Chondrocyte (in vitro differentiated cells): ENCODE results near the gene PIN4. TPM values are rescaled to one million over a fixed set of nuclear protein-coding genes. Genes with fewer than 3 reads are reported as not detected.
"Not testable (repeated sequence)": the region's sequence is repeated elsewhere in the genome, so short reads cannot be mapped to it uniquely, and the experiment has no call there.

Experiments
- DNase-seq: peaks from one replicate; pipeline ENCODE4 v3.0.0; 2021; ENCODE audit warnings: mixed read lengths, low spot score
- H3K27ac Mint-ChIP-seq: one replicate; pipeline ENCODE4 v1.8.0; 2021; ENCODE audit warnings: mild to moderate bottlenecking, moderate library complexity, mixed read lengths; ENCODE audit not compliant: unreplicated experiment
- H3K27me3 Mint-ChIP-seq: 2 replicates; pipeline ENCODE4 v1.8.0; 2021; ENCODE audit warnings: low read depth, mixed read lengths
- H3K36me3 Mint-ChIP-seq: 2 replicates; pipeline ENCODE4 v1.8.0; 2021; ENCODE audit warnings: low read depth, mixed read lengths
- H3K4me1 Mint-ChIP-seq: 2 replicates; pipeline ENCODE4 v1.8.0; 2021; ENCODE audit warnings: low read depth, mild to moderate bottlenecking, mixed read lengths
- H3K4me3 Mint-ChIP-seq: one replicate; pipeline ENCODE4 v1.8.0; 2021; ENCODE audit warnings: mild to moderate bottlenecking, moderate library complexity, mixed read lengths; ENCODE audit not compliant: unreplicated experiment
- H3K9me3 Mint-ChIP-seq: 2 replicates; pipeline ENCODE4 v1.8.0; 2021; ENCODE audit warnings: low read depth, mixed read lengths
- CTCF ChIP-seq: fragments of 200-600 bp; sonication (generic); IDR thresholded peaks from 2 replicates; pipeline ENCODE4 v1.5.0; 2021; ENCODE audit warnings: antibody characterized with exemption, mild to moderate bottlenecking, moderate library complexity
- total RNA-seq: library from RNA; stranded (reverse); gene quantifications from 3 replicates; pipeline ENCODE4 v1.2.1, GENCODE V29; 2021

Gene PIN4
- total RNA-seq, 1 donor from 2014 or later: 8.7 TPM

GRCh38 chrX:72203421-72203820 is 21.9 kb downstream of the PIN4 start:
- Mint-ChIP-seq H3K4me3 (no peak overlapping the region), H3K27me3 (peaks cover 2% of the 10 kb centered on the region), H3K27ac (no peak overlapping the region), H3K9me3 (peaks cover 3% of the 10 kb centered on the region), H3K36me3 (peaks cover 9% of the 10 kb centered on the region), H3K4me1 (peaks cover 16% of the 10 kb centered on the region)
- DNase-seq: no peak
- no peak for TF ChIP-seq CTCF

GRCh38 chrX:72205706-72206105 is 24.1 kb downstream of the PIN4 start:
- H3K9me3 Mint-ChIP-seq: peaks cover 3% of the 10 kb centered on the region
- peaks cover 9% of the 10 kb centered on the region for H3K36me3 Mint-ChIP-seq
- H3K27me3 Mint-ChIP-seq: peaks cover 2% of the 10 kb centered on the region
- H3K27ac Mint-ChIP-seq: no peak overlapping the region
- DNase-seq: no peak
- no peak overlapping the region for H3K4me3 Mint-ChIP-seq
- no peak for TF ChIP-seq CTCF
- peaks cover 16% of the 10 kb centered on the region for H3K4me1 Mint-ChIP-seq

DNA sequence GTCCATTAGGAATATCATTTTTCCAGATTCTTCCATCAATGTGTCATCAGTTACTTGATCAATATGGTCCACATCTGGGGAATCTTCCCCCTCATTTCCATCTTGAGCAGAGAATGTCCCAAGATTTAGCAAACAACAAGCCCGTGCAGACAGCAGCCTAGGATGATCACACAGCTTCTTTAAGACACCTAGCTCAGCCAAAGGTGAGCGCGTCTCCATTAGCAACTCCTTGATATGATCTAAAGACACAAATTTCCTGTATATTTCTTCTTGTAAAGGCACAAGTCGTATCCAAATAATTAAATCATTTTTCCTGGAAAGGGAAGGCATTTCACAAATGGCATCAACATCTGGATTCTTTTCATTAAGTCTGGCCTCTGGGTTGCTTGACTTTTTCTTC is 25.8 kb downstream of the PIN4 start:
- Mint-ChIP-seq H3K27me3 (peaks cover 2% of the 10 kb centered on the region), H3K27ac (no peak overlapping the region), H3K36me3 (peaks cover 9% of the 10 kb centered on the region), H3K4me3 (no peak overlapping the region), H3K9me3 (peaks cover 3% of the 10 kb centered on the region), H3K4me1 (peaks cover 4% of the 10 kb centered on the region)
- no peak for TF ChIP-seq CTCF
- DNase-seq: no peak

DNA sequence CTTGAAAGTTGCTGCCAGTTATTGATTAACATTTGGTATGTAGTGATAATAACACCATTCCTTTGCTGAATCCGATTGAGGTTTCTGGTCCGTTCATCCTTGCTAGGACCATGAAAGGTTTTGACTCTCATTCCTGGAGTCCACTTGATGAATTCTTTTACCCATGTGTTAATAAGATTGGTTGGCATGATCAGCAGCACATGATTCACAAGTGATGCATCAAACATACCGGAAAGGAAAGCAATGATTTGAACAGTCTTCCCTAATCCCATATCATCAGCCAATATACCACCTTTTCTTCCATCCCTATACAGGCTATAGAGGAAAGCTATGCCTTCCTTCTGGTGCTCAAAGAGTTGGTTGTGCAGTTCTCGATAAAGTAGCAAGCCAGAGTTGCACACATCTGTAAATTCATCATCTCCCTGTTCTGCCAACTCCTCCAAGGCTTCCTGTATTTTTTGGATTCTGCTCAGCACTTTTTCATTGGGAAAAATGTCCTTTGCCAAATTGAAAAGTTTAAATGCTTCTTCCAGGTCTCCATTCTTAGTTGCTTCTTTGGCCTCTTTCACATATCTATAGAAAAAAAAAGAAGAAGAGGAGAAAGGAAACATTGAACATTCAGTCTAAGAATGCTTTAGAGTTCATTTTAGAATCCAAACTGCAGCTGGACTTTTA is 26.7 kb downstream of the PIN4 start:
- Mint-ChIP-seq H3K4me3 (no peak overlapping the region), H3K27ac (no peak overlapping the region), H3K36me3 (peaks cover 9% of the 10 kb centered on the region), H3K27me3 (peaks cover 2% of the 10 kb centered on the region), H3K9me3 (peaks cover 3% of the 10 kb centered on the region), H3K4me1 (no peaks in the 10 kb centered on the region)
- no peak for TF ChIP-seq CTCF
- DNase-seq: no peak

GRCh38 chrX:72216973-72217372 is 35.4 kb downstream of the PIN4 start:
- DNase-seq: no peak
- no peak overlapping the region for H3K4me3 Mint-ChIP-seq
- H3K4me1 Mint-ChIP-seq: no peaks in the 10 kb centered on the region
- no peak overlapping the region for H3K27ac Mint-ChIP-seq
- peaks cover 7% of the 10 kb centered on the region for H3K9me3 Mint-ChIP-seq
- H3K27me3 Mint-ChIP-seq: no peaks in the 10 kb centered on the region
- TF ChIP-seq CTCF: no peak
- peaks cover 2% of the 10 kb centered on the region for H3K36me3 Mint-ChIP-seq

DNA sequence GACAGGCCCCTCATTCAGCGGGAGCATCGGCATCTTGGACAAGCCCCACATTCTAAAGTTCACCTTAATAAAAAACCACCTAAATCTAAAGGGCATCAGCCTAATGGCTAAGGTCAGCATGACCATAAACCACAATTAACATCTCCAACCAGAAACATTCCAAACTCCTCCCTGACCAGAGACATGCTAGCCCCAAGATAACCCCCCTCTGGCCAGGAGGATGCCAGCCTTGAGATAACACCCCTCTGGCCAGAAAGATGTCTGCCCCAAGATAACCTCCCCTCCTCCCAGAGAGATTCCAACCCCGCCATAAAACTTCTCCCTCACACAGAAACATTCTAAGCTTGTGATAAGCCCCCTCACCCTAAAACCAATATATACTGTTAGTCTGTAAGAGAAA is 38.8 kb downstream of the PIN4 start:
- H3K4me3 Mint-ChIP-seq, H3K36me3 Mint-ChIP-seq, DNase-seq, H3K4me1 Mint-ChIP-seq, H3K9me3 Mint-ChIP-seq, H3K27me3 Mint-ChIP-seq, H3K27ac Mint-ChIP-seq: not testable (repeated sequence)
